ENCODE results near the gene MLC1.

The MLC1 gene

GRCh38 chr22:50068096-50068495 lies 17.1 kb downstream of the MLC1 start:
- H3K18ac ChIP-seq (ENCODE audit: low read depth in 1 of 2, low read length in 2 of 2), result no peak overlapping the region
- H2BK15ac ChIP-seq (ENCODE audit: low read depth, poor library complexity, severe bottlenecking), result no peak overlapping the region
- H3K4me2 ChIP-seq (ENCODE audit: low read length, poor library complexity, severe bottlenecking), result no peak overlapping the region
- peak overlapping the region in 1 of 2 experiments; percentile 39 for H3K14ac ChIP-seq (ENCODE audit: low read length in 2 of 2)
- H4K91ac ChIP-seq (ENCODE audit: low read length), result no peak overlapping the region
- no peaks in the 10 kb centered on the region for H3K36me3 ChIP-seq (ENCODE audit: control insufficient read depth in 1 of 2, insufficient read depth in 2 of 2, low read depth in 1 of 2, low read length in 2 of 2)
- WGBS, result 85% methylated on average over 11 of the region's 11 CpGs
- H3K4ac ChIP-seq (ENCODE audit: low read depth in 1 of 2, low read length in 2 of 2), result no peak overlapping the region
- no peak overlapping the region for H2AK5ac ChIP-seq (ENCODE audit: low read length, severe bottlenecking)
- H3K27ac ChIP-seq (ENCODE audit: low read length, poor library complexity, severe bottlenecking), result no peak overlapping the region
- H2BK12ac ChIP-seq (ENCODE audit: low read length in 2 of 2), result no peak overlapping the region
- peaks cover 12 to 17% of the 10 kb centered on the region in 2 experiments for H3K27me3 ChIP-seq (ENCODE audit: control insufficient read depth in 1 of 2, insufficient read depth in 1 of 2, low read length in 2 of 2)
- H3K23ac ChIP-seq (ENCODE audit: low read length in 2 of 2), result no peak overlapping the region
- H3K9ac ChIP-seq (ENCODE audit: low read length), result no peak overlapping the region
- no peak overlapping the region for H4K8ac ChIP-seq (ENCODE audit: low read length)
- no peaks in the 10 kb centered on the region for H3K9me3 ChIP-seq (ENCODE audit: control insufficient read depth, low read length)
- no peak for DNase-seq
- H2BK120ac ChIP-seq (ENCODE audit: low read depth, low read length), result no peak overlapping the region
- no peak overlapping the region for H3K4me3 ChIP-seq (ENCODE audit: insufficient read depth in 1 of 2, low read depth in 1 of 2, low read length in 2 of 2)
- H3K79me1 ChIP-seq (replicated peaks; ENCODE audit: low read length, poor library complexity, severe bottlenecking), result no peaks in the 10 kb centered on the region
- H3K4me1 ChIP-seq (ENCODE audit: control insufficient read depth, insufficient read depth, low read depth, low read length), result peaks cover 2% of the 10 kb centered on the region
- no peak overlapping the region for H2BK5ac ChIP-seq (ENCODE audit: low read depth, low read length, poor library complexity, severe bottlenecking)
- no peak overlapping the region for H2AFZ ChIP-seq (ENCODE audit: low read depth, low read length)

GRCh38 chr22:50067244-50067643 lies 18.0 kb downstream of the MLC1 start:
- Histone ChIP-seq H2AK5ac (ENCODE audit: low read length, severe bottlenecking) (no peak overlapping the region), H3K18ac (ENCODE audit: low read depth in 1 of 2, low read length in 2 of 2) (no peak overlapping the region), H3K4me2 (ENCODE audit: low read length, poor library complexity, severe bottlenecking) (no peak overlapping the region), H3K27ac (ENCODE audit: low read length, poor library complexity, severe bottlenecking) (no peak overlapping the region), H2BK120ac (ENCODE audit: low read depth, low read length) (no peak overlapping the region), H3K23ac (ENCODE audit: low read length in 2 of 2) (no peak overlapping the region), H2AFZ (ENCODE audit: low read depth, low read length) (no peak overlapping the region), H4K91ac (ENCODE audit: low read length) (no peak overlapping the region), H3K36me3 (ENCODE audit: control insufficient read depth in 1 of 2, insufficient read depth in 2 of 2, low read depth in 1 of 2, low read length in 2 of 2) (no peaks in the 10 kb centered on the region), H2BK12ac (ENCODE audit: low read length in 2 of 2) (no peak overlapping the region), H3K4me1 (ENCODE audit: control insufficient read depth, insufficient read depth, low read depth, low read length) (peaks cover 2% of the 10 kb centered on the region), H3K9ac (ENCODE audit: low read length) (no peak overlapping the region), H3K4ac (ENCODE audit: low read depth in 1 of 2, low read length in 2 of 2) (no peak overlapping the region), H2BK5ac (ENCODE audit: low read depth, low read length, poor library complexity, severe bottlenecking) (no peak overlapping the region), H4K8ac (ENCODE audit: low read length) (peak overlapping the region; percentile 28), H2BK15ac (ENCODE audit: low read depth, poor library complexity, severe bottlenecking) (no peak overlapping the region), H3K79me1 (replicated peaks; ENCODE audit: low read length, poor library complexity, severe bottlenecking) (no peaks in the 10 kb centered on the region), H3K4me3 (ENCODE audit: insufficient read depth in 1 of 2, low read depth in 1 of 2, low read length in 2 of 2) (no peak overlapping the region), H3K27me3 (ENCODE audit: control insufficient read depth in 1 of 2, insufficient read depth in 1 of 2, low read length in 2 of 2) (peaks cover 12 to 19% of the 10 kb centered on the region in 2 experiments), H3K9me3 (ENCODE audit: control insufficient read depth, low read length) (no peaks in the 10 kb centered on the region), H3K14ac (ENCODE audit: low read length in 2 of 2) (no peak overlapping the region)
- DNase-seq, result no peak
- 87% methylated on average over 6 of the region's 8 CpGs for WGBS

DNA sequence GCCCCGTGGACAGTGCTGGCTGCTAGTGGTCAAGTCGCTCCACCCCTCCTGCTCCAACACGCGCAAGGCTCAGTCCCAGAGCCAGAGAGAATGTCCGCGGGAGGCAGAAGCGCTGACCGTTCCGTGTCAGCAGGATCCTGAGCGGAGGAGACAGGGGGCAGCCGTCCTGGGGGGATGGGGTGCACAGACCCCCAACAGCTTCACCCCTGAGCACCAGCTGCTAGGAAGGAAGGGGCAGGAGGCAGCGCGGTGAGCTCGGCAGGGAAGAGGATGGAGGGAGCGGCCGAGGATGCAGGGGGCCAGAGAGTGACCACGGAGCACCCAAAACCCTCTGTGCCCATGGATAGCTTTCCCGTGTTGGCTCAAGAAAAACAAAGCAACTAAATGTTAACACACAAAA lies 20.8 kb downstream of the MLC1 start:
- H3K9me3 ChIP-seq (ENCODE audit: control insufficient read depth, low read length), result no peaks in the 10 kb centered on the region
- peaks cover 32 to 35% of the 10 kb centered on the region in 2 experiments for H3K27me3 ChIP-seq (ENCODE audit: control insufficient read depth in 1 of 2, insufficient read depth in 1 of 2, low read length in 2 of 2)
- no peak overlapping the region for H2BK5ac ChIP-seq (ENCODE audit: low read depth, low read length, poor library complexity, severe bottlenecking)
- H3K79me1 ChIP-seq (replicated peaks; ENCODE audit: low read length, poor library complexity, severe bottlenecking), result no peaks in the 10 kb centered on the region
- no peaks in the 10 kb centered on the region for H3K36me3 ChIP-seq (ENCODE audit: control insufficient read depth in 1 of 2, insufficient read depth in 2 of 2, low read depth in 1 of 2, low read length in 2 of 2)
- H3K4ac ChIP-seq (ENCODE audit: low read depth in 1 of 2, low read length in 2 of 2), result no peak overlapping the region
- H4K91ac ChIP-seq (ENCODE audit: low read length), result no peak overlapping the region
- H2BK12ac ChIP-seq (ENCODE audit: low read length in 2 of 2), result no peak overlapping the region
- 85% methylated on average over 17 of the region's 18 CpGs for WGBS
- no peak overlapping the region for H3K18ac ChIP-seq (ENCODE audit: low read depth in 1 of 2, low read length in 2 of 2)
- no peak overlapping the region for H3K27ac ChIP-seq (ENCODE audit: low read length, poor library complexity, severe bottlenecking)
- H3K4me1 ChIP-seq (ENCODE audit: control insufficient read depth, insufficient read depth, low read depth, low read length), result peaks cover 4% of the 10 kb centered on the region
- H2BK15ac ChIP-seq (ENCODE audit: low read depth, poor library complexity, severe bottlenecking), result no peak overlapping the region
- H3K4me3 ChIP-seq (ENCODE audit: insufficient read depth in 1 of 2, low read depth in 1 of 2, low read length in 2 of 2), result no peak overlapping the region
- H2AK5ac ChIP-seq (ENCODE audit: low read length, severe bottlenecking), result no peak overlapping the region
- H2BK120ac ChIP-seq (ENCODE audit: low read depth, low read length), result no peak overlapping the region
- no peak overlapping the region for H3K9ac ChIP-seq (ENCODE audit: low read length)
- no peak overlapping the region for H4K8ac ChIP-seq (ENCODE audit: low read length)
- H2AFZ ChIP-seq (ENCODE audit: low read depth, low read length), result no peak overlapping the region
- no peak overlapping the region for H3K14ac ChIP-seq (ENCODE audit: low read length in 2 of 2)
- H3K23ac ChIP-seq (ENCODE audit: low read length in 2 of 2), result no peak overlapping the region
- no peak for DNase-seq
- no peak overlapping the region for H3K4me2 ChIP-seq (ENCODE audit: low read length, poor library complexity, severe bottlenecking)

DNA sequence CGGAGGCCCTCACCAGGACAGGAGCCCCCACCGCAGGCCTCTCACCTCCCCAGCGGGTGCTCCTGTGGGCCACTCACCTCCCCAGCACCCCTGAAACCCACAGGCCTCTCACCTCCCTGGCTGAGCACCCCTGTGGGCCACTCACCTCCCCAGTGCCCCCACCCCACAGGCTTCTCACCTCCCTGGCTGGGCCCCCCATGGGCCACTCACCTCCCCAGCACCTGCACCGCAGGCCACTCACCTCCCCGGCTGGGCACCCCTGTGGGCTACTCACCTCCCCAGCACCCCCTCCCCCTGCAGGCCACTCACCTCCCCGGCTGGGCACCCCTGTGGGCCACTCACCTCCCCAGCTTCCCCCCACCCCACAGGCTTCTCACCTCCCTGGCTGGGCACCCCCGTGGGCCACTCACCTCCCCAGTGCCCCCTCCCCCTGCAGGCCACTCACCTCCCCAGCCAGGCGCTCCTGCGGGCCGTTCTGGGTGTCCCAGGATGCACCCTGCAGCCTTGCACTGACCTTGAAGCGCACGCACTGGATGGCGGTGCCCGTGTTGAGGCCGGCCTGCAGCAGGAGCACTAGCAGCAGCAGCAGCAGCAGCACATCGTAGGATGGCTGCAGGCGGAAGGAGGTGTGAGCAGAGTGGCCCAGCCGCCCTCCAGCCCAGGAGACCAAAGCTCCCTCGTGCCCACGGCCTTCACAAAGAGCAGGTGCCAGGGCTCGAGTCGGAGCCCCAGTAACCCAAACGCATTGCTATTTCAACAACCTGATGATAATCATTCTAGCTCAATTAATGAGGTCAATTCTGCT lies 21.4 kb downstream of the MLC1 start:
- Histone ChIP-seq H2AFZ (ENCODE audit: low read depth, low read length) (no peak overlapping the region), H3K4me1 (ENCODE audit: control insufficient read depth, insufficient read depth, low read depth, low read length) (peaks cover 8% of the 10 kb centered on the region), H3K4ac (ENCODE audit: low read depth in 1 of 2, low read length in 2 of 2) (no peak overlapping the region), H2BK12ac (ENCODE audit: low read length in 2 of 2) (no peak overlapping the region), H3K9ac (ENCODE audit: low read length) (no peak overlapping the region), H2BK5ac (ENCODE audit: low read depth, low read length, poor library complexity, severe bottlenecking) (no peak overlapping the region), H3K14ac (ENCODE audit: low read length in 2 of 2) (no peak overlapping the region), H3K4me2 (ENCODE audit: low read length, poor library complexity, severe bottlenecking) (no peak overlapping the region), H3K18ac (ENCODE audit: low read depth in 1 of 2, low read length in 2 of 2) (no peak overlapping the region), H4K8ac (ENCODE audit: low read length) (no peak overlapping the region), H3K27ac (ENCODE audit: low read length, poor library complexity, severe bottlenecking) (no peak overlapping the region), H2BK15ac (ENCODE audit: low read depth, poor library complexity, severe bottlenecking) (no peak overlapping the region), H3K36me3 (ENCODE audit: control insufficient read depth in 1 of 2, insufficient read depth in 2 of 2, low read depth in 1 of 2, low read length in 2 of 2) (no peaks in the 10 kb centered on the region), H3K9me3 (ENCODE audit: control insufficient read depth, low read length) (no peaks in the 10 kb centered on the region), H3K27me3 (ENCODE audit: control insufficient read depth in 1 of 2, insufficient read depth in 1 of 2, low read length in 2 of 2) (peaks cover 38 to 39% of the 10 kb centered on the region in 2 experiments), H2BK120ac (ENCODE audit: low read depth, low read length) (no peak overlapping the region), H2AK5ac (ENCODE audit: low read length, severe bottlenecking) (no peak overlapping the region), H3K79me1 (replicated peaks; ENCODE audit: low read length, poor library complexity, severe bottlenecking) (no peaks in the 10 kb centered on the region), H4K91ac (ENCODE audit: low read length) (no peak overlapping the region), H3K23ac (ENCODE audit: low read length in 2 of 2) (no peak overlapping the region), H3K4me3 (ENCODE audit: insufficient read depth in 1 of 2, low read depth in 1 of 2, low read length in 2 of 2) (no peak overlapping the region)
- no peak for DNase-seq
- WGBS, result 89% methylated on average over 23 of the region's 23 CpGs

Measured in mesenchymal stem cell (in vitro differentiated cells and primary cell).